OCI-LY1 (cell line): Measurements from ENCODE around the gene ACOT4.

Experiments
- EZH2 ChIP-seq: fragments of 200-600 bp; sonication (generic), shearing (Covaris generic); IDR thresholded peaks from 2 replicates; pipeline ENCODE4 v1.8.0; 2017; ENCODE audit warnings: borderline replicate concordance, mixed run types, mild to moderate bottlenecking, antibody characterized with exemption, low read length, moderate library complexity, mixed read lengths
- TF ChIP-seq, protein P1 (sequence below): fragments of 200-600 bp; sonication (generic), shearing (Covaris generic); IDR thresholded peaks from 2 replicates; pipeline ENCODE4 v1.5.1; 2017; ENCODE audit warnings: mild to moderate bottlenecking, antibody characterized with exemption, low read length, moderate library complexity, mixed read lengths

DNA sequence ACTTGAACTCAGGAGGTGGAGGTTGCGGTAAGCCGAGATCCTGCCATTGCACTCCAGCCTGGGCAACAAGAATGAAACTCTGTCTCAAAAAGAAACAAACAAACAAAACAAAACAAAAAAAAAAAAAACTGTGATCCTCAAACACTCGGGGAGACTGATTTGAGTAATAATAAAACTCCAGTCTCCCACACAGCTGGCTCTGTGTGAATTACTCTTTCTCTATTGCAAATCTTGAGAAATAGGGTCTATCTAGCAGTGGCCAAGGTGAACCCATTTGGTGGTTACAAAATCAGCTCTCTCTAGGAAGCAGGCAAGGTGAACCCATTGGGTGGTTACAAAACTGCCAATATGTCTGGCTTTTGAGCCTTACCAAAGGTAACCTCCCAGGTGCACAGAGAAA lies 14.6 kb downstream of the ACOT4 start:
- TF ChIP-seq, protein P1, sequence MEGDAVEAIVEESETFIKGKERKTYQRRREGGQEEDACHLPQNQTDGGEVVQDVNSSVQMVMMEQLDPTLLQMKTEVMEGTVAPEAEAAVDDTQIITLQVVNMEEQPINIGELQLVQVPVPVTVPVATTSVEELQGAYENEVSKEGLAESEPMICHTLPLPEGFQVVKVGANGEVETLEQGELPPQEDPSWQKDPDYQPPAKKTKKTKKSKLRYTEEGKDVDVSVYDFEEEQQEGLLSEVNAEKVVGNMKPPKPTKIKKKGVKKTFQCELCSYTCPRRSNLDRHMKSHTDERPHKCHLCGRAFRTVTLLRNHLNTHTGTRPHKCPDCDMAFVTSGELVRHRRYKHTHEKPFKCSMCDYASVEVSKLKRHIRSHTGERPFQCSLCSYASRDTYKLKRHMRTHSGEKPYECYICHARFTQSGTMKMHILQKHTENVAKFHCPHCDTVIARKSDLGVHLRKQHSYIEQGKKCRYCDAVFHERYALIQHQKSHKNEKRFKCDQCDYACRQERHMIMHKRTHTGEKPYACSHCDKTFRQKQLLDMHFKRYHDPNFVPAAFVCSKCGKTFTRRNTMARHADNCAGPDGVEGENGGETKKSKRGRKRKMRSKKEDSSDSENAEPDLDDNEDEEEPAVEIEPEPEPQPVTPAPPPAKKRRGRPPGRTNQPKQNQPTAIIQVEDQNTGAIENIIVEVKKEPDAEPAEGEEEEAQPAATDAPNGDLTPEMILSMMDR: no peak
- no peak for TF ChIP-seq EZH2
